Stomach (tissue), 19 donors: ENCODE measurements around the gene ZFP90. TPM values are rescaled to one million over a fixed set of nuclear protein-coding genes. Genes with fewer than 3 reads are reported as not detected.
A peak's percentile ranks its signal among the peaks of the same experiment; 100 is the strongest.

Source experiments
- DNase-seq, 2 donors: peaks; one replicate each; pipeline versions ENCODE4 v3.0.0 to v3.0.0-alpha.2; 2013 to 2019
- H3K27ac ChIP-seq, 5 donors: fragments of 200-600 bp in 4 of 5; sonication (generic) in 4 of 5; one replicate each; pipeline ENCODE4 v1.5.1; 2013 to 2019; ENCODE audit warnings: mild to moderate bottlenecking in 1 of 5, moderate library complexity in 1 of 5
- H3K27me3 ChIP-seq, 3 donors: fragments of 200-600 bp; sonication (generic); one replicate each; pipeline ENCODE4 v1.5.1; 2017 to 2019; ENCODE audit warnings: mixed run types in 1 of 3
- H3K36me3 ChIP-seq, 4 donors: fragments of 200-600 bp; sonication (generic); 1 replicate in 3 of 4; 2 replicates in 1 of 4; pipeline ENCODE4 v1.5.1; 2016 to 2019
- H3K4me1 ChIP-seq, 4 donors: fragments of 200-600 bp; sonication (generic); one replicate each; pipeline ENCODE4 v1.5.1; 2016 to 2019
- H3K4me3 ChIP-seq, 4 donors: fragments of 200-600 bp; sonication (generic) in 3 of 4; one replicate each; pipeline ENCODE4 v1.5.1; 2016 to 2019; ENCODE audit warnings: mild to moderate bottlenecking in 1 of 4
- H3K9me3 ChIP-seq, 4 donors: fragments of 200-600 bp; sonication (generic); one replicate each; pipeline ENCODE4 v1.5.1; 2016 to 2019
- EP300 ChIP-seq: sonication (generic); formaldehyde crosslinking; IDR thresholded peaks from one replicate; pipeline ENCODE4 v1.6.1; 2017; ENCODE audit warnings: antibody characterized with exemption
- POLR2A ChIP-seq, 4 donors: fragments of 450-650 bp; IDR thresholded peaks; one replicate each; pipeline ENCODE4 v1.6.1; 2016; ENCODE audit warnings: antibody characterized with exemption in 4 of 4, control low read depth in 2 of 4, mild to moderate bottlenecking in 1 of 4, moderate library complexity in 1 of 4
- POLR2AphosphoS5 ChIP-seq, 3 donors: sonication (generic); formaldehyde crosslinking; IDR thresholded peaks; one replicate each; pipeline ENCODE4 v1.6.1; 2016; ENCODE audit warnings: antibody characterized with exemption in 3 of 3
- WGBS, 5 donors: extraction: QIAGEN DNeasy Blood & Tissue Kit in 3 of 5; methylation state at CpG; one replicate each; pipeline versions ENCODE4 v1.1.5 to v1.1.7; 2013 to 2018; 5-methylcytosine and 5-hydroxymethylcytosine counted together
- intact Hi-C: fragments of 100-400 bp; cut with DNase I; formaldehyde crosslinking; loops from one replicate; pipeline ENCODE4 v1.15.1; 2023; ENCODE audit warnings: low total_unique reads
- long read RNA-seq, 10 donors: transcript quantifications; one replicate each; lab custom pipeline, GENCODE V29; 2026
- polyA plus RNA-seq, 3 donors: library from polyadenylated mRNA; stranded (reverse); fragments of 200-250 nt; gene quantifications; one replicate each; pipeline ENCODE4 v1.2.3, GENCODE V29; 2013
- total RNA-seq, 5 donors: library from RNA; depleted of rRNA; stranded (reverse); fragments of >200 nt; gene quantifications; one replicate each; pipeline versions ENCODE4 v1.1.0 to v1.2.3, GENCODE V29; 2014 to 2016
- TF ChIP-seq, protein P1 (sequence below), 7 experiments: fragments of 450-650 bp in 4 of 7; fragments of 200-600 bp in 3 of 7; sonication (generic) in 3 of 7; IDR thresholded peaks; one replicate each; pipeline ENCODE4 v1.5.1; 2016 to 2019; ENCODE audit warnings: antibody characterized with exemption in 7 of 7, control low read depth in 2 of 7, mild to moderate bottlenecking in 1 of 7
- donor health status: healthy with polysubstance abuse.
- donor health status: Bipolar disorder and iron deficiency.
- donor health status: healthy.

The ZFP90 gene
- total RNA-seq, result 10 to 100 TPM; 12.9 to 28.1 (median 17.5) TPM
- 1 to 10 TPM; 6.2 to 9.0 (median 6.8) TPM for polyA plus RNA-seq
- long read RNA-seq, donor 1, transcript ZFP90-212 (1 exons, 3,901 nt), result major isoform, 7 of 7 reads
- long read RNA-seq, donor 1, partial matches to known transcripts, result 0 of 7 reads
- long read RNA-seq, donor 1, other reads (novel, unspliced or antisense), result 0 of 7 reads
- long read RNA-seq, donor 2, transcript ZFP90-212 (1 exons, 3,901 nt), result major isoform, 7 of 7 reads
- long read RNA-seq, donor 2, partial matches to known transcripts, result 0 of 7 reads
- long read RNA-seq, donor 2, other reads (novel, unspliced or antisense), result 0 of 7 reads
- long read RNA-seq, donor 3, full-length matches to known transcripts, result 13 of 13 reads
- long read RNA-seq, donor 3, partial matches to known transcripts, result 0 of 13 reads
- long read RNA-seq, donor 3, other reads (novel, unspliced or antisense), result 0 of 13 reads
- long read RNA-seq, donor 4, result 0 reads
- long read RNA-seq, donor 5, full-length matches to known transcripts, result 17 of 17 reads
- long read RNA-seq, donor 5, partial matches to known transcripts, result 0 of 17 reads
- long read RNA-seq, donor 5, other reads (novel, unspliced or antisense), result 0 of 17 reads
- long read RNA-seq, donor 6, full-length matches to known transcripts, result 12 of 12 reads
- long read RNA-seq, donor 6, partial matches to known transcripts, result 0 of 12 reads
- long read RNA-seq, donor 6, other reads (novel, unspliced or antisense), result 0 of 12 reads
- long read RNA-seq, donor 7, full-length matches to known transcripts, result 11 of 11 reads
- long read RNA-seq, donor 7, partial matches to known transcripts, result 0 of 11 reads
- long read RNA-seq, donor 7, other reads (novel, unspliced or antisense), result 0 of 11 reads
- long read RNA-seq, donor 8, full-length matches to known transcripts, result 17 of 17 reads
- long read RNA-seq, donor 8, partial matches to known transcripts, result 0 of 17 reads
- long read RNA-seq, donor 8, other reads (novel, unspliced or antisense), result 0 of 17 reads
- long read RNA-seq, donor 9, full-length matches to known transcripts, result 9 of 9 reads
- long read RNA-seq, donor 9, partial matches to known transcripts, result 0 of 9 reads
- long read RNA-seq, donor 9, other reads (novel, unspliced or antisense), result 0 of 9 reads
- long read RNA-seq, donor 10, partial matches to known transcripts, result 0 of 4 reads
- long read RNA-seq, donor 10, other reads (novel, unspliced or antisense), result 0 of 4 reads

DNA sequence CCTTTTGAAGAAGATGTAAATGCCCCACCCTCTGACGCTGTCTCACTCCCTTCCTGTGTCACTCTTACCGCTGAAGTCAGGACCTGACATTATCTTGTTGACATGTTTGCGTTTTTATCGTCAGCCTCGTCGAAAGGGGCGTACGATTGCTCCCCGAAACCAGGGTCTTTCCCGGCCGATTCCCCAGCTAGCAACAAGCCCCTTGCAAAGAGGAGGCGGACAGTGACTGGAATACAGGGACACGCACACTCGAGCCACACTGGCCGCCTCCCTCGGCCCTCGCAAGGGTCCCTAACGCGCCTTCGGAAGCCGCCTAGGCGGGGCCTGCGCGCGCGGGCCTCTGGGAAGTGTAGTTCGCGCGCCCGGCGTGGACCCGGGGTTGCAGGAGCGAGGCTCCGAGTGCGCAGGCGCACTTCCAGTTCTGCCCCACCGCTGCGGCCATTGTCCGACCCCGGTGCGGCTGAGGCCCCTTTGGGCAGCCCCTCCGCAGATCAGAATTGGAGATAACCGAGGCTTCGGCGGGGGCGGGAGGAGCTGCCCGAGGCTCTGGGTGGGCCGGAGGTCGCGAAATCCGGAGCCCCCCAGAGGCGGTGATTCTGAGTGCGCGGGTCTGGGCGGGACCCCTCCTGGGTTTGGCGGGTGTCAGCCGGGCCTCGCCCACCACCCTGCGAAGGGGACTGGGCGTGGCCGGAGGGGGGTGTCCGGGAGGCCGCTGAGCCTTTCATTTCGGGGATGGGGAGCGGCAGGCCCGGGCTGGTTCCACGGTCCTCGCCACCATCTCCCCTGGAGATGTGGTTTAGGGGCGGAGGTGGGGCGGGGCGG, at the start of gene ZFP90:
Gene ZFP90, plus strand, starts transcription at position 412 of the 822 bp plus-strand sequence. CDS start 502 bp downstream, outside the sequence.
- intact Hi-C loops, result no loop called here
- Histone ChIP-seq H3K4me1 (peaks cover 0 to 14% (median 10%) of the 10 kb centered on the region in 4 donors), H3K27me3 (no peaks in the 10 kb centered on the region), H3K4me3 (peak within 1 kb of the TSS; percentile 90 to 97 (median 92)), H3K36me3 (peaks cover 0 to 31% (median 16%) of the 10 kb centered on the region in 4 donors), H3K27ac (peak within 1 kb of the TSS; percentile 83 to 88 (median 85)), H3K9me3 (no peaks in the 10 kb centered on the region)
- peak; percentile 90 to 97 for DNase-seq
- peak; percentile 60 to 75 (median 60) for TF ChIP-seq POLR2AphosphoS5 (IDR thresholded peaks at IDR 0.05)
- TF ChIP-seq, protein P1, sequence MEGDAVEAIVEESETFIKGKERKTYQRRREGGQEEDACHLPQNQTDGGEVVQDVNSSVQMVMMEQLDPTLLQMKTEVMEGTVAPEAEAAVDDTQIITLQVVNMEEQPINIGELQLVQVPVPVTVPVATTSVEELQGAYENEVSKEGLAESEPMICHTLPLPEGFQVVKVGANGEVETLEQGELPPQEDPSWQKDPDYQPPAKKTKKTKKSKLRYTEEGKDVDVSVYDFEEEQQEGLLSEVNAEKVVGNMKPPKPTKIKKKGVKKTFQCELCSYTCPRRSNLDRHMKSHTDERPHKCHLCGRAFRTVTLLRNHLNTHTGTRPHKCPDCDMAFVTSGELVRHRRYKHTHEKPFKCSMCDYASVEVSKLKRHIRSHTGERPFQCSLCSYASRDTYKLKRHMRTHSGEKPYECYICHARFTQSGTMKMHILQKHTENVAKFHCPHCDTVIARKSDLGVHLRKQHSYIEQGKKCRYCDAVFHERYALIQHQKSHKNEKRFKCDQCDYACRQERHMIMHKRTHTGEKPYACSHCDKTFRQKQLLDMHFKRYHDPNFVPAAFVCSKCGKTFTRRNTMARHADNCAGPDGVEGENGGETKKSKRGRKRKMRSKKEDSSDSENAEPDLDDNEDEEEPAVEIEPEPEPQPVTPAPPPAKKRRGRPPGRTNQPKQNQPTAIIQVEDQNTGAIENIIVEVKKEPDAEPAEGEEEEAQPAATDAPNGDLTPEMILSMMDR (IDR thresholded peaks at IDR 0.05), result peak in 1 of 7 experiments; percentile 12
- no peak for TF ChIP-seq EP300
- 1 to 4% (median 1%) methylated on average over 24 to 71 of the region's 71 CpGs for WGBS, 5 donors

DNA sequence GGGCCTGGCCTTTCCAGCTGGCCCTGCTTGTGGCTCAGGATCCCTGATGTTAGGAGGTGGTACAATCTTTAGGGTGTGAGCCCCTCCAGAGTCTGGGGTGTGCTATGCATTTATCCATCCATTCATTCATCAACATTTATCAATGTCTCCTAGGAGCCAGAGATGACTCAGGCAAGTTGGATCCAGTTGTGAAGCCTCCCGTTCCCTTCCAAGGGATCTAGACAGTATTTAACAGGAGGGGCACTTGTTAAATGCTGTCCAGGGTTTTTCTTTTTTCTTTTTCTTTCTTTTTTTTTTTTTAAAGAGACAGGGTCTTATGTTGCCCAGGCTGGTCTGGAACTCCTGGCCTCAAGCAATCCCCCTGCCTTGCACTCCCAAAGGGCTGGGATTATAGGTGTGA, 48.7 kb upstream of the ZFP90 start:
- DNase-seq, result no peak
- no peaks in the 10 kb centered on the region for H3K36me3 ChIP-seq
- no peaks in the 10 kb centered on the region for H3K27me3 ChIP-seq
- H3K4me1 ChIP-seq, result peaks cover 12 to 43% (median 32%) of the 10 kb centered on the region in 4 donors
- H3K4me3 ChIP-seq, result no peak overlapping the region
- intact Hi-C loops, result no loop called here
- no peaks in the 10 kb centered on the region for H3K9me3 ChIP-seq
- TF ChIP-seq POLR2AphosphoS5 (IDR thresholded peaks at IDR 0.05) (no peak), EP300 (no peak), POLR2A (IDR thresholded peaks at IDR 0.05) (no peak)
- TF ChIP-seq, protein P1 (IDR thresholded peaks at IDR 0.05), result no peak
- H3K27ac ChIP-seq, result peak overlapping the region; percentile 63 to 90 (median 86)
- 64 to 86% (median 77%) methylated on average over 1 of the region's 1 CpG for WGBS, 5 donors

DNA sequence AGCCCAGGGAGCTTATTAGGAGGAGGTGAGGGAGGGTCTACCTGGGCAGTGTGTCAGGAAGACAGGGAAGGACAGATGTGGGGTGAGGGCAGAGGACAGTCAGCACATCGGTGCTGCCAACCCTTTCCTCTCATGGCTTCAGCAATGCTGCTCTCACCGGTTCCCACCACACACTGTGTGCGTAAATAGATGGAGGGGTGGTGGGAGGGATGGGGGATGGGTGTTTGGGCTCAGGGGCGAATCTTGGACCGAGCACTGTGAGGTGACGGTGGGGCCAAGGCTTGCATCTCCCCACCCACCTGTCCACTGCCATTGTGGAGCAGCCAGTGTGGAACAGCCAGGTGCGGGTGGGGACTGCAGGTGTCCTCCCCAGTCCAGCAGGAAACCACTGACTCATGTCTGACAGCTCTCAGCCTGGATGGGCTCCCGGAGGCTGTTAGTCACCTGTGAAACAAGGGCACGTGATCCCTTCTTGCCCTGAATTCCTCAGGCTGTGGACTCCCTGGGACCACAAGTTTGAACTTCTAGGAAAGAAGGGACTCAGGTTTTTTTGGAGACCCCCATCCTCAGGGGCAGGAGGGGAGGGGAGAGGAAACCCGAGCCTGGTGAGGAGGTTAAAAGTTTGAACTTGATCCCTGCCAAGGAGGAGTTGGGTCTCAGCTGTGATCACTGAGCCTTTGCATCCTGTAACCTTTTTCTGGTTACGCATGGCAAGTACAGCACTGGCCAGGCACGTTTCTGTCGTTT, 48.1 kb upstream of the ZFP90 start:
- Histone ChIP-seq H3K27ac (peak overlapping the region; percentile 70 to 90 (median 86)), H3K36me3 (no peaks in the 10 kb centered on the region), H3K9me3 (no peaks in the 10 kb centered on the region), H3K4me1 (peaks cover 12 to 43% (median 37%) of the 10 kb centered on the region in 4 donors), H3K27me3 (no peaks in the 10 kb centered on the region), H3K4me3 (no peak overlapping the region)
- WGBS, 5 donors, result 28 to 52% (median 42%) methylated on average over 12 to 13 of the region's 13 CpGs
- TF ChIP-seq POLR2AphosphoS5 (IDR thresholded peaks at IDR 0.05) (peak in 2 of 3 donors; percentile 72 to 81), EP300 (no peak), POLR2A (IDR thresholded peaks at IDR 0.05) (no peak)
- TF ChIP-seq, protein P1 (IDR thresholded peaks at IDR 0.05), result no peak
- peak; percentile 83 to 90 for DNase-seq
- intact Hi-C loops, result no loop called here
